ENCODE results near the gene MBOAT1.
"Not testable (repeated sequence)": the region's sequence is repeated elsewhere in the genome, so short reads cannot be mapped to it uniquely, and the experiment has no call there.

GRCh38 chr6:20146831-20147230, 65.4 kb downstream of the MBOAT1 start:
- TF ChIP-seq, protein P1, sequence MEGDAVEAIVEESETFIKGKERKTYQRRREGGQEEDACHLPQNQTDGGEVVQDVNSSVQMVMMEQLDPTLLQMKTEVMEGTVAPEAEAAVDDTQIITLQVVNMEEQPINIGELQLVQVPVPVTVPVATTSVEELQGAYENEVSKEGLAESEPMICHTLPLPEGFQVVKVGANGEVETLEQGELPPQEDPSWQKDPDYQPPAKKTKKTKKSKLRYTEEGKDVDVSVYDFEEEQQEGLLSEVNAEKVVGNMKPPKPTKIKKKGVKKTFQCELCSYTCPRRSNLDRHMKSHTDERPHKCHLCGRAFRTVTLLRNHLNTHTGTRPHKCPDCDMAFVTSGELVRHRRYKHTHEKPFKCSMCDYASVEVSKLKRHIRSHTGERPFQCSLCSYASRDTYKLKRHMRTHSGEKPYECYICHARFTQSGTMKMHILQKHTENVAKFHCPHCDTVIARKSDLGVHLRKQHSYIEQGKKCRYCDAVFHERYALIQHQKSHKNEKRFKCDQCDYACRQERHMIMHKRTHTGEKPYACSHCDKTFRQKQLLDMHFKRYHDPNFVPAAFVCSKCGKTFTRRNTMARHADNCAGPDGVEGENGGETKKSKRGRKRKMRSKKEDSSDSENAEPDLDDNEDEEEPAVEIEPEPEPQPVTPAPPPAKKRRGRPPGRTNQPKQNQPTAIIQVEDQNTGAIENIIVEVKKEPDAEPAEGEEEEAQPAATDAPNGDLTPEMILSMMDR (IDR thresholded peaks at IDR 0.05 in 4 of 5, conservative IDR thresholded peaks at IDR 0.05 in 1 of 5), result not testable (repeated sequence)
- TF ChIP-seq POLR2A (IDR thresholded peaks at IDR 0.05), result not testable (repeated sequence)

Measured in gastrocnemius medialis (tissue), 4 donors.